GM11168 (cell line): ENCODE measurements around the gene LRRC75A.
"Not testable (repeated sequence)": the region's sequence is repeated elsewhere in the genome, so short reads cannot be mapped to it uniquely, and the experiment has no call there.

Experiments
- in situ Hi-C: fragments of 300-500 bp; cut with MboI; formaldehyde crosslinking; loops from one replicate; pipeline ENCODE4 v1.12.0; 2022; ENCODE audit warnings: low sequenced_read_pairs; ENCODE audit not compliant: unreplicated experiment

The LRRC75A gene

GRCh38 chr17:16417896-16418684, 73.9 kb downstream of the LRRC75A start:
- in situ Hi-C loops: loop anchor here (5.0 kb wide), 1 partner anchor 41 kb away; no protein-coding TSS in a partner anchor

- in situ Hi-C loops: loop anchor here (5.0 kb wide), 1 partner anchor 40 kb away; no protein-coding TSS in a partner anchor
These were observed 74.6 kb downstream of the LRRC75A start for GRCh38 chr17:16417399-16417798.

GRCh38 chr17:16415031-16415924, 76.7 kb downstream of the LRRC75A start, which contains the start of gene TRPV2:
Gene TRPV2, plus strand, starts transcription at chr17:16415571. Its CDS starts 2,098 bp downstream, at chr17:16417669.
- in situ Hi-C loops: loop anchor here (5.0 kb wide), 1 partner anchor 38 kb away; no protein-coding TSS in a partner anchor

GRCh38 chr17:16407911-16408588, 83.9 kb downstream of the LRRC75A start:
- in situ Hi-C loops: no loop called here

- in situ Hi-C loops: no loop called here
These were observed 85.0 kb downstream of the LRRC75A start for GRCh38 chr17:16406742-16407674.

- in situ Hi-C loops: not testable (repeated sequence)
These were observed 88.1 kb downstream of the LRRC75A start for GRCh38 chr17:16403847-16404246.

GRCh38 chr17:16398270-16399267, 93.4 kb downstream of the LRRC75A start:
- in situ Hi-C loops: no loop called here

- in situ Hi-C loops: not testable (repeated sequence)
These were observed 95.3 kb downstream of the LRRC75A start for GRCh38 chr17:16396693-16397092.

- in situ Hi-C loops: not testable (repeated sequence)
These were observed 96.1 kb downstream of the LRRC75A start for GRCh38 chr17:16395887-16396286.

- in situ Hi-C loops: not testable (repeated sequence)
These were observed 99.5 kb downstream of the LRRC75A start for GRCh38 chr17:16392491-16392890.
